WTC11 (cell line): ENCODE data around the gene DHRS7B. TPM values are rescaled to one million over a fixed set of nuclear protein-coding genes. Genes with fewer than 3 reads are reported as not detected.

ENCODE experiments used
- ATAC-seq: fragments of 200-7000 bp; cut with Tn5 transposase; 2 replicates; pipeline ENCODE4 v1.10.0; 2021; ENCODE audit warnings: mild to moderate bottlenecking, moderate library complexity
- CTCF ChIA-PET: fragments of 300-600 bp; sonication (Branson Sonifier 250); formaldehyde crosslinking; loops from one replicate; lab custom pipeline; 2021; ENCODE audit warnings: antibody characterized with exemption; lab: Charles Lee
- POLR2A ChIA-PET: fragments of 350-600 bp; sonication (Branson Sonifier 250); formaldehyde crosslinking; loops from one replicate; lab custom pipeline; 2021; ENCODE audit warnings: antibody characterized with exemption; lab: Charles Lee
- DNase-seq: peaks from one replicate; pipeline ENCODE4 v3.0.0; 2021; ENCODE audit warnings: low spot score
- H3K27ac Mint-ChIP-seq: 2 replicates; pipeline ENCODE4 v1.8.0; 2021; ENCODE audit warnings: mixed read lengths
- H3K27me3 Mint-ChIP-seq: 2 replicates; pipeline ENCODE4 v1.8.0; 2021; ENCODE audit warnings: low read depth, mild to moderate bottlenecking, moderate library complexity, mixed read lengths
- H3K36me3 Mint-ChIP-seq: 2 replicates; pipeline ENCODE4 v1.8.0; 2021; ENCODE audit warnings: mixed read lengths
- H3K4me1 Mint-ChIP-seq: 2 replicates; pipeline ENCODE4 v1.8.0; 2022; ENCODE audit warnings: mixed read lengths
- H3K4me3 Mint-ChIP-seq: 2 replicates; pipeline ENCODE4 v1.8.0; 2021; ENCODE audit warnings: mild to moderate bottlenecking, moderate library complexity, mixed read lengths
- H3K9me3 Mint-ChIP-seq: 2 replicates; pipeline ENCODE4 v1.8.0; 2021; ENCODE audit warnings: mixed read lengths
- CREM ChIP-seq: sonication (generic); formaldehyde crosslinking; IDR thresholded peaks from 2 replicates; pipeline ENCODE4 v1.8.1; 2022; ENCODE audit warnings: mild to moderate bottlenecking, missing genetic modification reagents, moderate library complexity
- CTCF ChIP-seq: fragments of 200-600 bp; IDR thresholded peaks from 2 replicates; pipeline ENCODE4 v1.8.0; 2022; ENCODE audit warnings: antibody characterized with exemption
- HMGA2 ChIP-seq: fragments of 250-450 bp; sonication (Bioruptor Pico); IDR thresholded peaks from 2 replicates; pipeline ENCODE4 v1.4.0; 2021; ENCODE audit warnings: mild to moderate bottlenecking, moderate library complexity
- IRF2 ChIP-seq: sonication (generic); formaldehyde crosslinking; IDR thresholded peaks from 2 replicates; pipeline ENCODE4 v1.8.0; 2022; ENCODE audit warnings: low read depth, missing genetic modification reagents, borderline replicate concordance
- MXD4 ChIP-seq: fragments of 250-450 bp; sonication (Bioruptor Pico); IDR thresholded peaks from 2 replicates; pipeline ENCODE4 v1.8.0; 2021; ENCODE audit warnings: mild to moderate bottlenecking, moderate library complexity, borderline replicate concordance
- MYBL2 ChIP-seq: sonication (generic); formaldehyde crosslinking; IDR thresholded peaks from 2 replicates; pipeline ENCODE4 v1.8.1; 2023; ENCODE audit warnings: mild to moderate bottlenecking, moderate library complexity, missing genetic modification reagents
- NFE2L1 ChIP-seq: sonication (generic); formaldehyde crosslinking; IDR thresholded peaks from 2 replicates; pipeline ENCODE4 v1.8.1; 2023; ENCODE audit warnings: missing genetic modification reagents
- NR2C2 ChIP-seq: sonication (generic); formaldehyde crosslinking; IDR thresholded peaks from 2 replicates; pipeline ENCODE4 v1.8.0; 2022; ENCODE audit warnings: mild to moderate bottlenecking, missing genetic modification reagents
- OVOL2 ChIP-seq: fragments of 250-450 bp; sonication (Bioruptor Pico); IDR thresholded peaks from 2 replicates; pipeline ENCODE4 v1.9.0; 2021; ENCODE audit warnings: mild to moderate bottlenecking, borderline replicate concordance
- TCF7 ChIP-seq: sonication (generic); formaldehyde crosslinking; IDR thresholded peaks from 2 replicates; pipeline ENCODE4 v1.8.0; 2022; ENCODE audit warnings: mild to moderate bottlenecking, low read depth, missing genetic modification reagents, moderate library complexity
- ZNF121 ChIP-seq: sonication (generic); formaldehyde crosslinking; IDR thresholded peaks from 2 replicates; pipeline ENCODE4 v1.8.0; 2023; ENCODE audit warnings: missing genetic modification reagents
- ZNF263 ChIP-seq: sonication (generic); formaldehyde crosslinking; IDR thresholded peaks from 2 replicates; pipeline ENCODE4 v1.8.1; 2022; ENCODE audit warnings: low read depth, mild to moderate bottlenecking, moderate library complexity, missing genetic modification reagents
- ZNF532 ChIP-seq: fragments of 250-450 bp; sonication (Bioruptor Pico); IDR thresholded peaks from 2 replicates; pipeline ENCODE4 v1.9.0; 2021; ENCODE audit warnings: mild to moderate bottlenecking, borderline replicate concordance
- total RNA-seq: library from RNA; stranded (reverse); gene quantifications from 3 replicates; pipeline ENCODE4 v1.2.3, GENCODE V29; 2021
- TF ChIP-seq, protein P1 (sequence below): sonication (generic); formaldehyde crosslinking; IDR thresholded peaks from 2 replicates; pipeline ENCODE4 v1.8.1; 2023; ENCODE audit warnings: mild to moderate bottlenecking, moderate library complexity, missing genetic modification reagents
- TF ChIP-seq, protein P2 (sequence below): sonication (generic); formaldehyde crosslinking; IDR thresholded peaks from 2 replicates; pipeline ENCODE4 v1.8.1; 2022; ENCODE audit warnings: low read depth, missing genetic modification reagents, borderline replicate concordance
- TF ChIP-seq, protein P3 (sequence below): sonication (generic); formaldehyde crosslinking; IDR thresholded peaks from 2 replicates; pipeline ENCODE4 v1.8.0; 2022; ENCODE audit warnings: mild to moderate bottlenecking, missing genetic modification reagents
- TF ChIP-seq, protein P4 (sequence below): sonication (generic); formaldehyde crosslinking; IDR thresholded peaks from 2 replicates; pipeline ENCODE4 v1.8.1; 2022; ENCODE audit warnings: mild to moderate bottlenecking, missing genetic modification reagents, moderate library complexity, borderline replicate concordance

The DHRS7B gene
- total RNA-seq, 1 experiment from 2014 or later = 15.6 TPM

DNA sequence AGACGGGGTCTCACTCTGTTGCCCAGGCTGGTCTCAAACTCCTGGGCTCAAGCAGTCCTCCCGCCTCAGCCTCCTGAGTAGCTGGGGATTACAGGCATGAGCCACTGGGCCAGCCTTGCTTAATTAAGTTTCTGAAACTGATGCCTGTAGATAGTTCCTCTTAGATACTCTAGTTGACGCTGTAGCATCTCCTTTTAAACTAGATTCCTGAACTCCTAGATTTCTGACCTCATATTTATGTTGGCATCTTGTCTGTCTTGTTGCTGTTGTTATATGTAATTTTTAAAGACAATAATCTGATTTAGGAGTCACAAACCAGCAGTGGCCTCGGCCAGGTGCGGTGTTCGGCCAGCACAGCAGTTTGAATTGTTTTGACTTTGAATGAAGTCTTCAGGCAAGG lies 37.5 kb downstream of the DHRS7B start (continued):
- TF ChIP-seq, protein P1, sequence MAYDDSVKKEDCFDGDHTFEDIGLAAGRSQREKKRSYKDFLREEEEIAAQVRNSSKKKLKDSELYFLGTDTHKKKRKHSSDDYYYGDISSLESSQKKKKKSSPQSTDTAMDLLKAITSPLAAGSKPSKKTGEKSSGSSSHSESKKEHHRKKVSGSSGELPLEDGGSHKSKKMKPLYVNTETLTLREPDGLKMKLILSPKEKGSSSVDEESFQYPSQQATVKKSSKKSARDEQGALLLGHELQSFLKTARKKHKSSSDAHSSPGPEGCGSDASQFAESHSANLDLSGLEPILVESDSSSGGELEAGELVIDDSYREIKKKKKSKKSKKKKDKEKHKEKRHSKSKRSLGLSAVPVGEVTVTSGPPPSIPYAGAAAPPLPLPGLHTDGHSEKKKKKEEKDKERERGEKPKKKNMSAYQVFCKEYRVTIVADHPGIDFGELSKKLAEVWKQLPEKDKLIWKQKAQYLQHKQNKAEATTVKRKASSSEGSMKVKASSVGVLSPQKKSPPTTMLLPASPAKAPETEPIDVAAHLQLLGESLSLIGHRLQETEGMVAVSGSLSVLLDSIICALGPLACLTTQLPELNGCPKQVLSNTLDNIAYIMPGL (CRISPR knock-in tag) = no peak
- TF ChIP-seq MYBL2 = no peak
- TF ChIP-seq ZNF263 (CRISPR knock-in tag) = no peak
- TF ChIP-seq, protein P2, sequence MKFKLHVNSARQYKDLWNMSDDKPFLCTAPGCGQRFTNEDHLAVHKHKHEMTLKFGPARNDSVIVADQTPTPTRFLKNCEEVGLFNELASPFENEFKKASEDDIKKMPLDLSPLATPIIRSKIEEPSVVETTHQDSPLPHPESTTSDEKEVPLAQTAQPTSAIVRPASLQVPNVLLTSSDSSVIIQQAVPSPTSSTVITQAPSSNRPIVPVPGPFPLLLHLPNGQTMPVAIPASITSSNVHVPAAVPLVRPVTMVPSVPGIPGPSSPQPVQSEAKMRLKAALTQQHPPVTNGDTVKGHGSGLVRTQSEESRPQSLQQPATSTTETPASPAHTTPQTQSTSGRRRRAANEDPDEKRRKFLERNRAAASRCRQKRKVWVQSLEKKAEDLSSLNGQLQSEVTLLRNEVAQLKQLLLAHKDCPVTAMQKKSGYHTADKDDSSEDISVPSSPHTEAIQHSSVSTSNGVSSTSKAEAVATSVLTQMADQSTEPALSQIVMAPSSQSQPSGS = no peak
- TF ChIP-seq, protein P3, sequence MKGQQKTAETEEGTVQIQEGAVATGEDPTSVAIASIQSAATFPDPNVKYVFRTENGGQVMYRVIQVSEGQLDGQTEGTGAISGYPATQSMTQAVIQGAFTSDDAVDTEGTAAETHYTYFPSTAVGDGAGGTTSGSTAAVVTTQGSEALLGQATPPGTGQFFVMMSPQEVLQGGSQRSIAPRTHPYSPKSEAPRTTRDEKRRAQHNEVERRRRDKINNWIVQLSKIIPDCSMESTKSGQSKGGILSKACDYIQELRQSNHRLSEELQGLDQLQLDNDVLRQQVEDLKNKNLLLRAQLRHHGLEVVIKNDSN (CRISPR knock-in tag) = no peak
- no peak for TF ChIP-seq NFE2L1 (CRISPR knock-in tag)
- TF ChIP-seq, protein P4, sequence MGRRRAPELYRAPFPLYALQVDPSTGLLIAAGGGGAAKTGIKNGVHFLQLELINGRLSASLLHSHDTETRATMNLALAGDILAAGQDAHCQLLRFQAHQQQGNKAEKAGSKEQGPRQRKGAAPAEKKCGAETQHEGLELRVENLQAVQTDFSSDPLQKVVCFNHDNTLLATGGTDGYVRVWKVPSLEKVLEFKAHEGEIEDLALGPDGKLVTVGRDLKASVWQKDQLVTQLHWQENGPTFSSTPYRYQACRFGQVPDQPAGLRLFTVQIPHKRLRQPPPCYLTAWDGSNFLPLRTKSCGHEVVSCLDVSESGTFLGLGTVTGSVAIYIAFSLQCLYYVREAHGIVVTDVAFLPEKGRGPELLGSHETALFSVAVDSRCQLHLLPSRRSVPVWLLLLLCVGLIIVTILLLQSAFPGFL (CRISPR knock-in tag) = no peak
- TF ChIP-seq OVOL2 (CRISPR knock-in tag) = no peak
- TF ChIP-seq IRF2 (CRISPR knock-in tag) = no peak
- TF ChIP-seq, all 79 proteins: peak for 0

- H3K27ac Mint-ChIP-seq = no peak overlapping the region
- H3K9me3 Mint-ChIP-seq = no peaks in the 10 kb centered on the region
- ChIA-PET POLR2A (no interaction called here), CTCF (no interaction called here)
- no peak for TF ChIP-seq MXD4
- TF ChIP-seq ZNF532 = no peak
- no peak for TF ChIP-seq ZNF121
- TF ChIP-seq TCF7 = no peak
- no peak for TF ChIP-seq NR2C2 (CRISPR knock-in tag)
- TF ChIP-seq HMGA2 (CRISPR knock-in tag) = no peak
- no peak for TF ChIP-seq CTCF
- no peak for TF ChIP-seq CREM (CRISPR knock-in tag)
- no peak for ATAC-seq
- DNase-seq = no peak
- no peak overlapping the region for H3K4me3 Mint-ChIP-seq
- H3K36me3 Mint-ChIP-seq = no peaks in the 10 kb centered on the region
- H3K4me1 Mint-ChIP-seq = no peaks in the 10 kb centered on the region
- no peaks in the 10 kb centered on the region for H3K27me3 Mint-ChIP-seq
Measured at GRCh38 chr17:21164620-21165019, 37.9 kb downstream of the DHRS7B start.
